ENCODE data around the gene PPP1R7.
"Not testable (repeated sequence)": the region's sequence is repeated elsewhere in the genome, so short reads cannot be mapped to it uniquely, and the experiment has no call there.

PPP1R7 gene

GRCh38 chr2:241149925-241150659 lies at the start of gene PPP1R7:
Gene PPP1R7 (plus strand): TSS chr2:241150467. CDS start chr2:241150496, 29 bp downstream.
- peak; percentile 91 to 96 for DNase-seq

- DNase-seq = peak; percentile 90 to 94
Observed at GRCh38 chr2:241102239-241102803, 47.9 kb upstream of the PPP1R7 start, which contains the start of gene MTERF4. Gene MTERF4 (minus strand): TSS chr2:241102287. CDS start chr2:241102273, 14 bp downstream.

GRCh38 chr2:241103176-241103595 lies 47.1 kb upstream of the PPP1R7 start:
- no peak for DNase-seq

- not testable (repeated sequence) for DNase-seq
Observed at GRCh38 chr2:241104611-241105010, 45.7 kb upstream of the PPP1R7 start.

- no peak for DNase-seq
Observed at GRCh38 chr2:241105641-241106040, 44.6 kb upstream of the PPP1R7 start.

GRCh38 chr2:241107031-241107783 lies 43.1 kb upstream of the PPP1R7 start:
- no peak for DNase-seq

GRCh38 chr2:241108271-241109209 lies 41.7 kb upstream of the PPP1R7 start:
- no peak for DNase-seq

- no peak for DNase-seq
Observed at GRCh38 chr2:241109210-241110088, 40.8 kb upstream of the PPP1R7 start.

- DNase-seq = no peak
Observed at GRCh38 chr2:241110089-241110606, 40.1 kb upstream of the PPP1R7 start.

- DNase-seq = no peak
Observed at GRCh38 chr2:241110607-241111439, 39.4 kb upstream of the PPP1R7 start.

- no peak for DNase-seq
Observed at GRCh38 chr2:241111440-241111805, 38.8 kb upstream of the PPP1R7 start.

GRCh38 chr2:241112046-241112445 lies 38.2 kb upstream of the PPP1R7 start:
- no peak for DNase-seq

GRCh38 chr2:241112592-241112991 lies 37.7 kb upstream of the PPP1R7 start:
- no peak for DNase-seq

GRCh38 chr2:241114836-241115235 lies 35.4 kb upstream of the PPP1R7 start:
- DNase-seq = no peak

GRCh38 chr2:241115361-241115760 lies 34.9 kb upstream of the PPP1R7 start:
- no peak for DNase-seq

- no peak for DNase-seq
Observed at GRCh38 chr2:241116606-241117560, 33.4 kb upstream of the PPP1R7 start.

GRCh38 chr2:241118737-241119505 lies 31.3 kb upstream of the PPP1R7 start:
- no peak for DNase-seq

GRCh38 chr2:241120440-241120839 lies 29.8 kb upstream of the PPP1R7 start:
- DNase-seq = no peak

All from NCI-H2081 (cell line).